Endothelial cell of umbilical vein (primary cell): Measurements from ENCODE around the gene MBD1. TPM values are rescaled to one million over a fixed set of nuclear protein-coding genes. Genes with fewer than 3 reads are reported as not detected.

Experiments
- BruUV-seq: library from RNA; stranded (reverse); fragments of 400-500 nt; replicated peaks from 2 replicates; lab custom pipeline; 2021; lab: Mats Ljungman, UMichigan
- CTCF ChIA-PET: fragments of 300-600, 350-600 bp; sonication (Branson Sonifier 250); formaldehyde crosslinking; loops from one replicate; lab custom pipeline; 2021; ENCODE audit warnings: antibody characterized with exemption, inconsistent platforms; lab: Charles Lee
- POLR2A ChIA-PET: fragments of 300-600, 350-600 bp; sonication (Branson Sonifier 250); formaldehyde crosslinking; loops from one replicate; lab custom pipeline; 2021; ENCODE audit warnings: antibody characterized with exemption, inconsistent platforms; lab: Charles Lee
- DNase-seq: peaks from one replicate; pipeline ENCODE4 v3.0.0-alpha.2; 2011; ENCODE audit warnings: low read depth, low spot score
- FAIRE-seq: peaks from 2 replicates; lab custom pipeline; 2011; peaks lifted over from hg19 to GRCh38; lab: Jason Lieb, UNC
- H2AFZ ChIP-seq: 2 replicates; pipeline ENCODE4 v1.6.0; 2012; ENCODE audit warnings: low read depth, low read length, control low read depth, inconsistent platforms
- H3K27ac ChIP-seq: 2 replicates; pipeline ENCODE4 v1.5.1; 2011; ENCODE audit warnings: low read depth, mild to moderate bottlenecking, control low read depth, low read length, moderate library complexity; ENCODE audit not compliant: insufficient read depth
- H3K27me3 ChIP-seq, 2 experiments: 2 replicates each; pipeline versions ENCODE4 v1.6.0 to v1.6.1; 2011; ENCODE audit warnings: low read length in 2 of 2, mixed read lengths in 1 of 2; ENCODE audit not compliant: control insufficient read depth in 2 of 2, insufficient read depth in 2 of 2
- H3K36me3 ChIP-seq, 2 experiments: 2 replicates in 1 of 2; 3 replicates in 1 of 2; pipeline ENCODE4 v1.5.1; 2011; ENCODE audit warnings: low read length in 2 of 2, mild to moderate bottlenecking in 1 of 2, moderate library complexity in 1 of 2; ENCODE audit not compliant: control insufficient read depth in 2 of 2, insufficient read depth in 2 of 2; ENCODE audit errors: extremely low read depth in 1 of 2
- H3K4me1 ChIP-seq: 3 replicates; pipeline ENCODE4 v1.5.1; 2011; ENCODE audit warnings: mild to moderate bottlenecking, low read length; ENCODE audit not compliant: control insufficient read depth, insufficient read depth; ENCODE audit errors: extremely low read depth
- H3K4me2 ChIP-seq: 2 replicates; pipeline ENCODE4 v1.6.1; 2011; ENCODE audit warnings: low read length, control low read depth, mixed read lengths; ENCODE audit not compliant: insufficient read depth
- H3K4me3 ChIP-seq, 3 experiments: fragments of 200-600 bp in 1 of 3; sonication (generic), shearing (Covaris generic) in 1 of 3; replicated peaks in 1 of 3; 2 replicates each; pipeline ENCODE4 v1.5.1; 2011 to 2016; ENCODE audit warnings: control low read depth in 3 of 3, low read length in 3 of 3, mild to moderate bottlenecking in 2 of 3, inconsistent platforms in 1 of 3, low read depth in 1 of 3, moderate library complexity in 1 of 3; ENCODE audit not compliant: insufficient read depth in 1 of 3
- H3K79me2 ChIP-seq: 2 replicates; pipeline ENCODE4 v1.6.0; 2012; ENCODE audit warnings: low read length, inconsistent platforms; ENCODE audit not compliant: control insufficient read depth, insufficient read depth
- H3K9ac ChIP-seq: replicated peaks from 2 replicates; pipeline ENCODE3; 2011; ENCODE audit warnings: low read length, control low read depth; ENCODE audit not compliant: insufficient read depth; ENCODE audit errors: extremely low read depth
- H3K9me1 ChIP-seq: replicated peaks from 3 replicates; pipeline ENCODE4 v1.6.0; 2011; ENCODE audit warnings: mild to moderate bottlenecking, low read length; ENCODE audit not compliant: control insufficient read depth, insufficient read depth; ENCODE audit errors: extremely low read depth
- H3K9me3 ChIP-seq: replicated peaks from 2 replicates; pipeline ENCODE4 v1.5.1; 2012; ENCODE audit warnings: low read length, inconsistent platforms; ENCODE audit not compliant: control insufficient read depth, insufficient read depth
- H4K20me1 ChIP-seq: replicated peaks from 2 replicates; pipeline ENCODE3; 2011; ENCODE audit warnings: mild to moderate bottlenecking, low read length; ENCODE audit not compliant: control insufficient read depth, insufficient read depth; ENCODE audit errors: extremely low read depth
- EZH2 ChIP-seq: IDR thresholded peaks from 2 replicates; pipeline ENCODE4 v1.6.1; 2012; ENCODE audit warnings: borderline replicate concordance, low read depth, mild to moderate bottlenecking, moderate library complexity, low read length, inconsistent platforms; ENCODE audit not compliant: severe bottlenecking
- FOS ChIP-seq: IDR thresholded peaks from 2 replicates; pipeline ENCODE4 v1.6.1; 2011; ENCODE audit warnings: mild to moderate bottlenecking, low read length, moderate library complexity, borderline replicate concordance; ENCODE audit not compliant: insufficient read depth
- GATA2 ChIP-seq: IDR thresholded peaks from 2 replicates; pipeline ENCODE4 v1.7.0; 2011; ENCODE audit warnings: low read depth, mild to moderate bottlenecking, moderate library complexity, mixed read lengths, low read length; ENCODE audit not compliant: insufficient read length, insufficient read depth
- MYC ChIP-seq: IDR thresholded peaks from one replicate; pipeline ENCODE4 v1.6.1; 2011; ENCODE audit warnings: mild to moderate bottlenecking, low read depth, low read length
- POLR2A ChIP-seq: IDR thresholded peaks from 2 replicates; pipeline ENCODE4 v1.6.1; 2012; ENCODE audit warnings: low read depth, mild to moderate bottlenecking, control low read depth, low read length
- POLR2AphosphoS5 ChIP-seq: IDR thresholded peaks from 2 replicates; pipeline ENCODE4 v1.6.1; 2012; ENCODE audit warnings: low read depth, mild to moderate bottlenecking, control low read depth, low read length, moderate library complexity; ENCODE audit not compliant: insufficient read depth
- dilution Hi-C: fragments of 300-500 bp; cut with MboI; formaldehyde crosslinking; loops from one replicate; pipeline ENCODE4 v1.15.0; 2019; ENCODE audit warnings: low sequenced_read_pairs; ENCODE audit not compliant: extremely low pct_ligation_motif_present
- intact Hi-C: fragments of 100-400 bp; cut with micrococcal nuclease; formaldehyde crosslinking; loops from one replicate; pipeline ENCODE4 v1.10.0; 2022
- polyA plus RNA-seq, 4 experiments: library from polyadenylated mRNA; depleted of rRNA in 3 of 4; stranded (reverse) in 3 of 4; unstranded in 1 of 4; fragments of >200 nt; gene quantifications; 2 replicates each; pipeline versions ENCODE4 v1.2.1 to v1.2.3, GENCODE V29; 2011 to 2012; ENCODE audit warnings: missing spikeins in 1 of 4
- total RNA-seq: library from RNA; stranded (reverse); gene quantifications from 2 replicates; pipeline ENCODE4 v1.2.3, GENCODE V29; 2021
- TF ChIP-seq, protein P1 (sequence below), 2 donors: IDR thresholded peaks; 1 replicate in 1 of 2; 2 replicates in 1 of 2; pipeline ENCODE4 v1.5.1; 2011; ENCODE audit warnings: low read length in 2 of 2, mild to moderate bottlenecking in 2 of 2, moderate library complexity in 2 of 2, control low read depth in 1 of 2, inconsistent platforms in 1 of 2, low read depth in 1 of 2; ENCODE audit not compliant: insufficient read depth in 1 of 2; ENCODE audit errors: extremely low read depth in 1 of 2
- TF ChIP-seq, protein P2 (sequence below): IDR thresholded peaks from 2 replicates; pipeline ENCODE4 v1.6.1; 2011; ENCODE audit not compliant: insufficient read depth, insufficient read length

The MBD1 gene
- total and polyA plus RNA-seq, 2 donors (not counting 3 experiments of a cell fraction or from before 2014, with no cell fraction given) = 57.2 to 77.5 TPM

DNA sequence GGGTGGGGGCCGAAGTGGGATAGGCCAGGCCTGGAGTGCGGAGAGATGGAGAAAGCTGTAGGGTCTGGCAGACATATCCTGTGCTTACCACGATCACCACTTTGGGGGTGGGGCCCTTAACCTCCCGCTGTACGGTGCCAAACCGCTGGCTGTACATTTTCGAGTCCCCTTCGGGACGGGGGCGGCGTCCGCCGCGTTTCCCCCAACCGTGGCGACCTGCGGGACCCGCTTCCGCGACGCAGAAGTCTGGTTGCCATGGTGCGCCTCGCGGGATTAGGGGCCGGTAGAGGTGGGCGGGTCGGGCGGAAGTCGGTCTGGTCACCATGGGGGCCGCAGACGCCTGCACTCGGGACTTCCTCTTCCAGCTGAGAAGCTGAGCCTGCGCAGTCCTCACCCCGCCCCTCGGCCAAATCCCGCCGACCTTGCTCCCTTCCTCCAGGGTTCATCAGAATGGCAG is 15.0 kb downstream of the MBD1 start, which contains the start of gene CFAP53:
CFAP53 (minus strand) TSS at position 248 of the 457 bp plus-strand sequence; CDS start at position 157, 91 bp downstream.
- H3K79me2 ChIP-seq = no peaks in the 10 kb centered on the region
- peak within 1 kb of the TSS; percentile 53 for H3K9ac ChIP-seq
- BruUV-seq = no TSS peak
- dilution Hi-C loops (no loop called here), intact Hi-C loops (loop anchor here (2.0 to 5.0 kb wide), 2 partner anchors 109 to 254 kb away; partner anchors contain the start of gene SKA1)
- peak within 1 kb of the TSS; percentile 14 to 58 (median 36) for H3K4me3 ChIP-seq
- H3K9me3 ChIP-seq = no peaks in the 10 kb centered on the region
- H2AFZ ChIP-seq = peak within 1 kb of the TSS; percentile 71
- FAIRE-seq (peak; percentile 94), DNase-seq (peak; percentile 89)
- TF ChIP-seq EZH2 (no peak), MYC (no peak), POLR2AphosphoS5 (peak; percentile 64), GATA2 (no peak), FOS (no peak), POLR2A (no peak)
- TF ChIP-seq, protein P1, sequence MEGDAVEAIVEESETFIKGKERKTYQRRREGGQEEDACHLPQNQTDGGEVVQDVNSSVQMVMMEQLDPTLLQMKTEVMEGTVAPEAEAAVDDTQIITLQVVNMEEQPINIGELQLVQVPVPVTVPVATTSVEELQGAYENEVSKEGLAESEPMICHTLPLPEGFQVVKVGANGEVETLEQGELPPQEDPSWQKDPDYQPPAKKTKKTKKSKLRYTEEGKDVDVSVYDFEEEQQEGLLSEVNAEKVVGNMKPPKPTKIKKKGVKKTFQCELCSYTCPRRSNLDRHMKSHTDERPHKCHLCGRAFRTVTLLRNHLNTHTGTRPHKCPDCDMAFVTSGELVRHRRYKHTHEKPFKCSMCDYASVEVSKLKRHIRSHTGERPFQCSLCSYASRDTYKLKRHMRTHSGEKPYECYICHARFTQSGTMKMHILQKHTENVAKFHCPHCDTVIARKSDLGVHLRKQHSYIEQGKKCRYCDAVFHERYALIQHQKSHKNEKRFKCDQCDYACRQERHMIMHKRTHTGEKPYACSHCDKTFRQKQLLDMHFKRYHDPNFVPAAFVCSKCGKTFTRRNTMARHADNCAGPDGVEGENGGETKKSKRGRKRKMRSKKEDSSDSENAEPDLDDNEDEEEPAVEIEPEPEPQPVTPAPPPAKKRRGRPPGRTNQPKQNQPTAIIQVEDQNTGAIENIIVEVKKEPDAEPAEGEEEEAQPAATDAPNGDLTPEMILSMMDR (IDR thresholded peaks at IDR 0.05; ENCODE audit: extremely low read depth in 1 of 2, insufficient read depth in 1 of 2, low read depth in 1 of 2, low read length in 2 of 2) = no peak
- TF ChIP-seq, protein P2, sequence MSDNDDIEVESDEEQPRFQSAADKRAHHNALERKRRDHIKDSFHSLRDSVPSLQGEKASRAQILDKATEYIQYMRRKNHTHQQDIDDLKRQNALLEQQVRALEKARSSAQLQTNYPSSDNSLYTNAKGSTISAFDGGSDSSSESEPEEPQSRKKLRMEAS = no peak
- H3K4me2 ChIP-seq = peak within 1 kb of the TSS; percentile 73
- H3K27me3 ChIP-seq = peaks cover 1 to 18% of the 10 kb centered on the region in 2 experiments
- H4K20me1 ChIP-seq = no peaks in the 10 kb centered on the region
- peaks cover 10% of the 10 kb centered on the region for H3K4me1 ChIP-seq
- H3K36me3 ChIP-seq = peaks cover 0 to 10% of the 10 kb centered on the region in 2 experiments
- H3K27ac ChIP-seq = no peak within 1 kb of the TSS
- POLR2A ChIA-PET = interaction anchor here (1.3 kb wide), 1 partner anchor 15 kb away, joined by 4 read pairs; the partner anchor contains the start of gene MBD1
- CTCF ChIA-PET = interaction anchor here (0.8 to 3.3 kb wide), 4 partner anchors 15 to 91 kb away, joined by 3 to 26 read pairs (median 5); partner anchors contain the start of gene MBD1
- H3K9me1 ChIP-seq = no peaks in the 10 kb centered on the region
